ELF-1 (cell line): Measurements from ENCODE around the gene TMX3.

Experiments used
- DNase-seq: peaks from one replicate; pipeline ENCODE4 v3.0.0-alpha.2; 2016; ENCODE audit warnings: low read depth, low spot score

Gene TMX3

GRCh38 chr18:68707646-68708045 lies 7.3 kb downstream of the TMX3 start:
- no peak for DNase-seq

GRCh38 chr18:68705119-68705518 lies 9.8 kb downstream of the TMX3 start:
- no peak for DNase-seq

GRCh38 chr18:68703326-68703725 lies 11.6 kb downstream of the TMX3 start:
- DNase-seq: no peak

- DNase-seq: no peak
Observed at GRCh38 chr18:68701353-68701752, 13.6 kb downstream of the TMX3 start.

- DNase-seq: no peak
Observed at GRCh38 chr18:68699043-68699442, 15.9 kb downstream of the TMX3 start.

GRCh38 chr18:68696937-68697336 lies 18.0 kb downstream of the TMX3 start:
- DNase-seq: no peak

GRCh38 chr18:68694316-68694715 lies 20.6 kb downstream of the TMX3 start:
- no peak for DNase-seq

- no peak for DNase-seq
Observed at GRCh38 chr18:68693091-68693815, 21.7 kb downstream of the TMX3 start.

- DNase-seq: no peak
Observed at GRCh38 chr18:68679528-68679927, 35.4 kb downstream of the TMX3 start.

- DNase-seq: no peak
Observed at GRCh38 chr18:68676913-68677312, 38.0 kb downstream of the TMX3 start.

GRCh38 chr18:68667121-68667520 lies 47.8 kb downstream of the TMX3 start:
- no peak for DNase-seq

- DNase-seq: no peak
Observed at GRCh38 chr18:68666381-68666780, 48.5 kb downstream of the TMX3 start.

GRCh38 chr18:68665628-68666027 lies 49.3 kb downstream of the TMX3 start:
- DNase-seq: no peak

- DNase-seq: no peak
Observed at GRCh38 chr18:68662754-68663153, 52.2 kb downstream of the TMX3 start.

GRCh38 chr18:68660354-68661183 lies 54.3 kb downstream of the TMX3 start:
- peak; percentile 15 for DNase-seq

GRCh38 chr18:68648191-68648590 lies 66.7 kb downstream of the TMX3 start:
- DNase-seq: no peak

GRCh38 chr18:68642003-68642402 lies 72.9 kb downstream of the TMX3 start:
- DNase-seq: no peak

- DNase-seq: no peak
Observed at GRCh38 chr18:68640861-68641260, 74.0 kb downstream of the TMX3 start.

- DNase-seq: peak; percentile 72
Observed at GRCh38 chr18:68638613-68639012, 76.3 kb downstream of the TMX3 start.

- no peak for DNase-seq
Observed at GRCh38 chr18:68627812-68628211, 87.1 kb downstream of the TMX3 start.
